Ovary (tissue), 9 donors: ENCODE data around the gene TWNK. TPM values are rescaled to one million over a fixed set of nuclear protein-coding genes. Genes with fewer than 3 reads are reported as not detected.
A peak's percentile ranks its signal among the peaks of the same experiment; 100 is the strongest.

ENCODE experiments used
- DNase-seq, 5 donors: peaks; one replicate each; pipeline ENCODE4 v3.0.0-alpha.2; 2019 to 2020
- H3K27ac ChIP-seq, 2 donors: fragments of 200-600 bp; one replicate each; pipeline versions ENCODE4 v1.5.1 to v1.8.0; 2019 to 2022
- H3K27me3 ChIP-seq: fragments of 200-600 bp; one replicate; pipeline ENCODE4 v1.8.0; 2022
- H3K36me3 ChIP-seq: fragments of 200-600 bp; sonication (generic); one replicate; pipeline ENCODE4 v1.5.1; 2019
- H3K4me1 ChIP-seq: one replicate; pipeline ENCODE4 v1.8.1; 2013; ENCODE audit warnings: mild to moderate bottlenecking, moderate library complexity; ENCODE audit not compliant: insufficient read depth
- H3K4me3 ChIP-seq: fragments of 200-600 bp; sonication (generic); one replicate; pipeline ENCODE4 v1.5.1; 2017
- H3K9me3 ChIP-seq, 2 donors: fragments of 200-600 bp in 1 of 2; sonication (generic) in 1 of 2; one replicate each; pipeline versions ENCODE4 v1.5.1 to v1.8.1; 2013 to 2019; ENCODE audit warnings: mild to moderate bottlenecking in 1 of 2, moderate library complexity in 1 of 2
- EP300 ChIP-seq: sonication (generic); formaldehyde crosslinking; IDR thresholded peaks from one replicate; pipeline ENCODE4 v1.6.1; 2017; ENCODE audit warnings: antibody characterized with exemption
- POLR2A ChIP-seq: fragments of 450-650 bp; IDR thresholded peaks from one replicate; pipeline ENCODE4 v1.6.1; 2017; ENCODE audit warnings: antibody characterized with exemption, mild to moderate bottlenecking, moderate library complexity
- WGBS, 3 donors: extraction: QIAGEN DNeasy Blood & Tissue Kit in 1 of 3; methylation state at CpG; one replicate each; pipeline versions ENCODE4 v1.1.5 to v1.1.7; 2013 to 2017; 5-methylcytosine and 5-hydroxymethylcytosine counted together
- intact Hi-C, 4 donors: fragments of 100-400 bp; cut with DNase I; formaldehyde crosslinking; loops; one replicate each; pipeline versions ENCODE4 v1.11.0 to v1.15.1; 2022 to 2023
- polyA plus RNA-seq, 2 donors: library from polyadenylated mRNA; stranded (reverse); fragments of 200-250 nt in 1 of 2; fragments of 350-450 nt in 1 of 2; fragmentation: Illumina TruSeq in 1 of 2; extraction: RNeasy Lipid Tissue Mini Kit (QIAGEN cat#74804) in 1 of 2; gene quantifications; one replicate each; pipeline ENCODE4 v1.2.3, GENCODE V29; 2013 to 2014
- total RNA-seq, 7 donors: library from RNA; depleted of rRNA in 2 of 7; stranded (reverse); fragments of >200 nt in 2 of 7; fragmentation: NEBNext Ultra II Directional in 3 of 7; extraction: Animal tissue kit (Norgen Biotek cat#: 25700) in 3 of 7; gene quantifications; one replicate each; pipeline versions ENCODE4 v1.1.0 to v1.2.4, GENCODE V29; 2016 to 2023
- TF ChIP-seq, protein P1 (sequence below), 3 donors: fragments of 450-650 bp in 2 of 3; fragments of 200-600 bp in 1 of 3; IDR thresholded peaks; one replicate each; pipeline versions ENCODE4 v1.5.1 to v1.8.0; 2016 to 2022; ENCODE audit warnings: antibody characterized with exemption in 3 of 3, mild to moderate bottlenecking in 1 of 3
- donor health status: DM: no; HTN: no; CAD: no; lungs with moderate emphysema.
- donor health status: DM: no; HTN: no; CAD: no.
- donor health status: Bipolar disorder and iron deficiency.
- donor health status: DM: yes; HTN: yes; CAD: no.
- donor health status: DM: no; HTN: no; CAD: no.
- donor health status: DM: yes; HTN: yes; CAD: no.

The TWNK gene
- total and polyA plus RNA-seq, 9 donors: 2.4 to 13.9 (median 10.7) TPM

DNA sequence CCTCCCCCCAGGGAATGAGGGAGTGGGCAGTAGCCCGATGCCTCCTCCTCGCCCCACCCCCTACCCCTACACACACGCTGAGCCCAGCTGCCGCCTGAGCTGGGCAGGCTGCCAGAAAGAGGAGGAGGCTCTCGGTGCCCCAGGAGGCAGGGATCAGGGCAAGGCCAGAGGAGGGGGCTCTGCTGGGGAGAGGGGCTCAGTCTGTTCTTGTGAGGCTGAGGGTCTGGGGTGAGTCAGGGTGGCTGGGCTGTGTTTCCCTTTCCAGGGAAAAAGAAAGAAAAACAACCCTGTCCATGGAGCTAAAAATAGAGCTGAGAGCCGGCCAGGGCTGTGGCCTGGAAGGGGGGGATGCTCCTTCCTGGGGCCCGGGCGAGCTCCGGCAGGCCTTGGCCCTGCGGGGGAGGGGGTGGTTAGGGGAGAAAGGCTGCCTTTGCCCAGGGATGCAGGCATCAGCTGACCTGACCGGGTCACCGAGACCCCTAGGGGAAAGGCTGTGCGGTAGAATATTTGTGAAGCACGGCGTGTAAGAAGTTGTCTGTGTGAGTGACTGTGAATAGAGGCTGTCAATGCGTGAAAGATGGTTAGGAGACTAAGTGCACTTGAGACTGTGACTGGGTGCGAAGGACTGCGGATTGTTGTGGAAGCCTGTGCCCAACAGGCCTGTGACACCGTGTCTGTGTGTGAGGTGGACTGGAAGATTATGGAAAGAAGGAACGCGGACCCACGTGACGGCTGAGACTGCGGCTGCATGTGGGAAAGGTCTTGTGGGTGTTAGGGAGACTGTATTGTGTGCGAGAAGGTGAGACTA, 11.0 kb downstream of the TWNK start:
- intact Hi-C loops: loop anchor here in 1 of 4 donors (5.0 kb wide), 1 partner anchor 64 kb away; the partner anchor contains the start of gene KAZALD1
- 0 to 1% (median 1%) methylated on average over 23 to 25 of the region's 25 CpGs for WGBS, 3 donors
- peaks cover 16% of the 10 kb centered on the region for H3K4me1 ChIP-seq
- peak overlapping the region; percentile 99 to 100 for H3K27ac ChIP-seq
- no peaks in the 10 kb centered on the region for H3K36me3 ChIP-seq
- no peaks in the 10 kb centered on the region for H3K27me3 ChIP-seq
- peak overlapping the region; percentile 93 for H3K4me3 ChIP-seq
- peak; percentile 86 to 93 (median 92) for DNase-seq
- H3K9me3 ChIP-seq: no peaks in the 10 kb centered on the region
- TF ChIP-seq EP300 (no peak), POLR2A (no peak)
- TF ChIP-seq, protein P1, sequence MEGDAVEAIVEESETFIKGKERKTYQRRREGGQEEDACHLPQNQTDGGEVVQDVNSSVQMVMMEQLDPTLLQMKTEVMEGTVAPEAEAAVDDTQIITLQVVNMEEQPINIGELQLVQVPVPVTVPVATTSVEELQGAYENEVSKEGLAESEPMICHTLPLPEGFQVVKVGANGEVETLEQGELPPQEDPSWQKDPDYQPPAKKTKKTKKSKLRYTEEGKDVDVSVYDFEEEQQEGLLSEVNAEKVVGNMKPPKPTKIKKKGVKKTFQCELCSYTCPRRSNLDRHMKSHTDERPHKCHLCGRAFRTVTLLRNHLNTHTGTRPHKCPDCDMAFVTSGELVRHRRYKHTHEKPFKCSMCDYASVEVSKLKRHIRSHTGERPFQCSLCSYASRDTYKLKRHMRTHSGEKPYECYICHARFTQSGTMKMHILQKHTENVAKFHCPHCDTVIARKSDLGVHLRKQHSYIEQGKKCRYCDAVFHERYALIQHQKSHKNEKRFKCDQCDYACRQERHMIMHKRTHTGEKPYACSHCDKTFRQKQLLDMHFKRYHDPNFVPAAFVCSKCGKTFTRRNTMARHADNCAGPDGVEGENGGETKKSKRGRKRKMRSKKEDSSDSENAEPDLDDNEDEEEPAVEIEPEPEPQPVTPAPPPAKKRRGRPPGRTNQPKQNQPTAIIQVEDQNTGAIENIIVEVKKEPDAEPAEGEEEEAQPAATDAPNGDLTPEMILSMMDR (IDR thresholded peaks at IDR 0.05): no peak

DNA sequence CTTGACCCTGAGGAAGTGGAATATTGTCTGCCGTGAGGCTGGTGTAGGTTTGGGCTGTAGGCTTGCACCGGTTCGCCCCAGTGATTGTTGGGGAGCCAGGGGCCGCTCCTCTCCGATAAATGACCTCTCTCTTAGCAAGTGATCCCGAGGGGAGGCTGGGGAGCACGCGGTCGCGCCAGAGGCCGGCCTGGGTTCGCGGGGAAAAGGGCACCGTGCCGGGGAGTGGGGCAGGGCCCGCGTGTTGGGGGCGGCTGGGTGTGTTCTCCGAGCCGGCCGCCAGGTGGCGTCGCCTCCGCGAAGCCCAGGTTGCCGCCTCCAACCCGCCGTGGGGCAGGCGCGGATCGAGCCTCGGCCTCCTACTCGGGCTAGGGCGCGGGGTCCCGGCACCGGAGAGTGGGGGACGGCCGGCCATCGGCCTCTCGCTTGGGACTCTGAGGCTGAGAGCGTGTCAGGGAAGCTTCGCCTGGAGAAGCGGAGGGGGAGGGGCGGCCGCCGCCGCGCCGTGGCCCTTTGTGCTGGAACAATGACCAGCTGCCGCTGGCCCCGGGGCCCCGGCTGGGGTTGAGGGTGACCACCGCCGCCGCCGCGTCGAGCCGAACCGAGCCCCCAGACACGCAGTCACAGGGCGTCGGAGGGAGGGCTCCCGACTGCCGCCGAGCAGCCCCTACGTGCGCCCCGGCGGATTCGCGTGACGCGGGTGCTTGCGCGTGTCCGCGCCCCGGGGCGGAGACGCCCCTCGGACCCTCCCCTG, 11.8 kb downstream of the TWNK start:
- WGBS, 3 donors: 0% methylated on average over 52 to 83 of the region's 83 CpGs
- H3K9me3 ChIP-seq: no peaks in the 10 kb centered on the region
- intact Hi-C loops: loop anchor here in 1 of 4 donors (5.0 kb wide), 1 partner anchor 63 kb away; the partner anchor contains the start of gene KAZALD1
- peak overlapping the region; percentile 99 to 100 for H3K27ac ChIP-seq
- TF ChIP-seq POLR2A: peak; percentile 97
- TF ChIP-seq EP300: no peak
- TF ChIP-seq, protein P1 (IDR thresholded peaks at IDR 0.05): peak; percentile 95 to 99 (median 98)
- no peaks in the 10 kb centered on the region for H3K27me3 ChIP-seq
- H3K4me1 ChIP-seq: peaks cover 16% of the 10 kb centered on the region
- H3K36me3 ChIP-seq: no peaks in the 10 kb centered on the region
- DNase-seq: peak; percentile 86 to 92 (median 88)
- H3K4me3 ChIP-seq: peak overlapping the region; percentile 93

DNA sequence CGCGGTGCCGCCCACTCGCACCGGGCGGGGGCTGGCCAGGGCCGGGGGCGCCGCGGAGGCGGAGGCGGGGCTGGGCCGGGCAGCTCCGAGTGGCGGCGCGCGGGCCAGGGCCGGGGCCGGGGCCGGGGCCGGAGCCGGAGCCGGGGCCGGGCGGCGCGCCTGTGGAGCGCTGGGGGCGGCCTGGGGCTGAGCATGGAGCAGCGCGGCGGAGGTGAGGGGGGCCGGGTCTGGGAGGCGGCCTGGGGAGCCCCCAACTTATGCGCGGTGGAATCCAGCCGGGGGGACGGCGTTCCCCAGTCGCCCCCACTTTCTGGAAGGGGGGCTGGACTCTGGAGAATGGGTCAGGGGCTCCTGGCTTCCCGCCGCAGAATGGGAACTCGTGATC, 12.4 kb downstream of the TWNK start, which contains the start of gene LZTS2:
Gene LZTS2 (plus strand): TSS at position 67 of the 385 bp plus-strand sequence. CDS start 2,731 bp downstream, outside the sequence.
- Histone ChIP-seq H3K36me3 (no peaks in the 10 kb centered on the region), H3K27ac (peak within 1 kb of the TSS; percentile 99 to 100), H3K4me3 (peak within 1 kb of the TSS; percentile 93), H3K4me1 (peaks cover 16% of the 10 kb centered on the region), H3K9me3 (no peaks in the 10 kb centered on the region), H3K27me3 (no peaks in the 10 kb centered on the region)
- intact Hi-C loops: loop anchor here in 1 of 4 donors (5.0 kb wide), 1 partner anchor 63 kb away; the partner anchor contains the start of gene KAZALD1
- 0 to 1% (median 0%) methylated on average over 20 to 44 of the region's 44 CpGs for WGBS, 3 donors
- TF ChIP-seq POLR2A: no peak
- TF ChIP-seq EP300: no peak
- TF ChIP-seq, protein P1 (IDR thresholded peaks at IDR 0.05): no peak
- peak in 1 of 5 donors; percentile 75 for DNase-seq

DNA sequence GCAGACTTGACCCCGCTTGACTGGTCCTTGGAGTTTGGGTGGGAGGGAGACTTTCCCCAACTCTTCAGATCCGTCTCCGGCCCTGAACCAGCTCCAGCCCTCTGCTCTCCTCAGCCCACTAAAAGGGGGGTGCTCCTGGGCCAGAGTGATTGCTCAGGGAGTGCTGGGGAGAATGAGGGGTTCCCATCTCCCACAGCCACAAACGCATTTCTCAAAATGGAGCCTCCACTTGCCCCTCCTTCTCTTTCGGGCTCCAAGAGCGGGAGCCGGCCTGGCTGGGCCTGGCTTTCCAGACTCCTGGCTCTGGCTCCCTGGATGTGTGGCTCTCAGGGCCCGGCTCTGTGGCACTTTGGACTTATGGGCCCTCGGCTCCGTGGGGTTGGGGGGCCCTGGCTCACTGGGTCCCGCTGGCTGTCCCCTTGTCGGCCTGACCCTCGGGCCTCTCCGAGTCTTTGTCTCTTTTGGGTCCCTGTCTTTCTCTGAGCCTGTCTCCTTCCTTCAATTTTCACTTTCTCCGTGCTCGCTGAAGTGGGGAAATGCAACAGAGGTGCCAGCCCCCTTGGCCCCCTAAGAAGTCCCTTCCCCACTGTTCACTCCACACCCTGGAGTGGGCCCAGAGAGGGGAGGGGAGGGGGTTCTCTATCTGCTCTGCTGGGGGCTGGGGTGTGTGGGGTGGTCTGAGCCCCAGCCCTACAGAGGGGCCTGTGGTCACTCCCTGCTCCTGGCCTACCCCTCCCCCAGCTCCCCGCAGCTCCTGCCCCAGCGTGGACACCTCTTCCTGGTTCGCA, 13.0 kb downstream of the TWNK start:
- Histone ChIP-seq H3K4me3 (peak overlapping the region; percentile 93), H3K9me3 (no peaks in the 10 kb centered on the region), H3K4me1 (peaks cover 16% of the 10 kb centered on the region), H3K27me3 (no peaks in the 10 kb centered on the region), H3K27ac (peak overlapping the region; percentile 99 to 100), H3K36me3 (no peaks in the 10 kb centered on the region)
- intact Hi-C loops: no loop called here
- no peak for TF ChIP-seq EP300
- TF ChIP-seq, protein P1 (IDR thresholded peaks at IDR 0.05): no peak
- TF ChIP-seq POLR2A: no peak
- DNase-seq: peak; percentile 52 to 63 (median 63)
- 1 to 3% (median 2%) methylated on average over 19 of the region's 19 CpGs for WGBS, 3 donors
